Measurements from ENCODE around the gene CSF1.
"Not testable (repeated sequence)": the region's sequence is repeated elsewhere in the genome, so short reads cannot be mapped to it uniquely, and the experiment has no call there.

CSF1 gene

GRCh38 chr1:109910123-109910962 lies at the start of gene CSF1:
CSF1 (plus strand) TSS chr1:109910849; CDS start chr1:109911024, 175 bp downstream.
- DNase-seq (ENCODE audit: extremely low read depth in 1 of 2, low read depth in 1 of 2), result peak in 1 of 2 donors; percentile 49

- not testable (repeated sequence) for DNase-seq (ENCODE audit: extremely low read depth in 1 of 2, low read depth in 1 of 2)
These were observed 49.0 kb upstream of the CSF1 start for GRCh38 chr1:109861616-109862015.

GRCh38 chr1:109863667-109864046 lies 47.0 kb upstream of the CSF1 start:
- DNase-seq (ENCODE audit: extremely low read depth in 1 of 2, low read depth in 1 of 2), result no peak

GRCh38 chr1:109864047-109864822 lies 46.4 kb upstream of the CSF1 start:
- no peak for DNase-seq (ENCODE audit: extremely low read depth in 1 of 2, low read depth in 1 of 2)

- DNase-seq (ENCODE audit: extremely low read depth in 1 of 2, low read depth in 1 of 2), result no peak
These were observed 45.6 kb upstream of the CSF1 start for GRCh38 chr1:109864930-109865612.

- no peak for DNase-seq (ENCODE audit: extremely low read depth in 1 of 2, low read depth in 1 of 2)
These were observed 44.6 kb upstream of the CSF1 start for GRCh38 chr1:109866071-109866470.

- no peak for DNase-seq (ENCODE audit: extremely low read depth in 1 of 2, low read depth in 1 of 2)
These were observed 37.1 kb upstream of the CSF1 start for GRCh38 chr1:109873278-109874175.

GRCh38 chr1:109874445-109874844 lies 36.2 kb upstream of the CSF1 start:
- DNase-seq (ENCODE audit: extremely low read depth in 1 of 2, low read depth in 1 of 2), result no peak

- DNase-seq (ENCODE audit: extremely low read depth in 1 of 2, low read depth in 1 of 2), result no peak
These were observed 34.8 kb upstream of the CSF1 start for GRCh38 chr1:109875874-109876273.

GRCh38 chr1:109876617-109877316 lies 33.9 kb upstream of the CSF1 start:
- no peak for DNase-seq (ENCODE audit: extremely low read depth in 1 of 2, low read depth in 1 of 2)

- DNase-seq (ENCODE audit: extremely low read depth in 1 of 2, low read depth in 1 of 2), result no peak
These were observed 33.3 kb upstream of the CSF1 start for GRCh38 chr1:109877317-109877771.

GRCh38 chr1:109877776-109878175 lies 32.9 kb upstream of the CSF1 start:
- no peak for DNase-seq (ENCODE audit: extremely low read depth in 1 of 2, low read depth in 1 of 2)

GRCh38 chr1:109878531-109879104 lies 32.0 kb upstream of the CSF1 start:
- DNase-seq (ENCODE audit: extremely low read depth in 1 of 2, low read depth in 1 of 2), result no peak

- not testable (repeated sequence) for DNase-seq (ENCODE audit: extremely low read depth in 1 of 2, low read depth in 1 of 2)
These were observed 31.3 kb upstream of the CSF1 start for GRCh38 chr1:109879371-109879770.

- DNase-seq (ENCODE audit: extremely low read depth in 1 of 2, low read depth in 1 of 2), result no peak
These were observed 30.6 kb upstream of the CSF1 start for GRCh38 chr1:109879881-109880525.

GRCh38 chr1:109880971-109881894 lies 29.4 kb upstream of the CSF1 start:
- DNase-seq (ENCODE audit: extremely low read depth in 1 of 2, low read depth in 1 of 2), result no peak

- no peak for DNase-seq (ENCODE audit: extremely low read depth in 1 of 2, low read depth in 1 of 2)
These were observed 28.8 kb upstream of the CSF1 start for GRCh38 chr1:109881906-109882287.

Data from stimulated activated CD8-positive, alpha-beta memory T cell treated with anti-CD3 and anti-CD28 coated beads, Interleukin-7, amount 100 ng/mL, for 48 hours (primary cell).